GM12878 (cell line): ENCODE measurements around the gene GAL3ST2. TPM values are rescaled to one million over a fixed set of nuclear protein-coding genes. Genes with fewer than 3 reads are reported as not detected.

ENCODE experiments used
- ATAC-seq: fragments of 200-7000 bp; cut with Tn5 transposase; 3 replicates; pipeline ENCODE4 v1.9.1; 2020; ENCODE audit warnings: mild to moderate bottlenecking, moderate library complexity
- BruUV-seq: library from RNA; stranded (reverse); fragments of 400-500 nt; replicated peaks from 2 replicates; lab custom pipeline; 2021; lab: Mats Ljungman, UMichigan
- CTCF ChIA-PET: fragments of 300-600 bp; sonication (Branson Sonifier 250); formaldehyde crosslinking; extraction: SDS; loops from one replicate; lab custom pipeline; 2021; ENCODE audit warnings: inconsistent platforms; lab: Yijun Ruan, JAX
- POLR2A ChIA-PET: fragments of 350-600 bp; formaldehyde crosslinking; extraction: SDS; loops from one replicate; lab custom pipeline; 2021; ENCODE audit warnings: inconsistent platforms; lab: Charles Lee
- RAD21 ChIA-PET: fragments of 300-600 bp; sonication (Branson Sonifier 250); formaldehyde crosslinking; loops from one replicate; lab custom pipeline; 2023; ENCODE audit warnings: antibody characterized with exemption; ENCODE audit not compliant: unreplicated experiment; lab: Charles Lee
- SMC1A ChIA-PET: fragments of 300-600 bp; sonication (Branson Sonifier 250); formaldehyde crosslinking; loops from one replicate; lab custom pipeline; 2023; ENCODE audit not compliant: unreplicated experiment, uncharacterized antibody; lab: Charles Lee
- DNase-seq: peaks from one replicate; pipeline ENCODE4 v3.0.0-alpha.2; 2011; ENCODE audit warnings: low read depth, low spot score
- FAIRE-seq: peaks from 3 replicates; lab custom pipeline; 2011; peaks lifted over from hg19 to GRCh38; lab: Jason Lieb, UNC
- H2AFZ ChIP-seq: 2 replicates; pipeline ENCODE4 v1.6.0; 2011; ENCODE audit warnings: low read depth, low read length, control low read depth; ENCODE audit not compliant: control insufficient read depth
- H3K27ac ChIP-seq: 2 replicates; pipeline ENCODE4 v1.5.1; 2011; ENCODE audit warnings: control low read depth; ENCODE audit not compliant: control insufficient read depth, insufficient read depth
- H3K27me3 ChIP-seq, 2 experiments: replicated peaks in 1 of 2; 2 replicates each; pipeline versions ENCODE4 v1.6.0 to v1.6.1; 2011; ENCODE audit warnings: low read length in 1 of 2; ENCODE audit not compliant: control insufficient read depth in 2 of 2, insufficient read depth in 2 of 2
- H3K36me3 ChIP-seq, 2 experiments: 2 replicates each; pipeline ENCODE4 v1.5.1; 2011; ENCODE audit warnings: low read length in 1 of 2; ENCODE audit not compliant: control insufficient read depth in 2 of 2, insufficient read depth in 2 of 2
- H3K4me1 ChIP-seq: 2 replicates; pipeline ENCODE4 v1.6.1; 2011; ENCODE audit warnings: mild to moderate bottlenecking, low read length, moderate library complexity, mixed read lengths; ENCODE audit not compliant: control insufficient read depth, insufficient read depth
- H3K4me2 ChIP-seq: 2 replicates; pipeline ENCODE4 v1.6.0; 2011; ENCODE audit warnings: control low read depth; ENCODE audit not compliant: control insufficient read depth, insufficient read depth
- H3K4me3 ChIP-seq: fragments of 200-600 bp; sonication (generic); 2 replicates; pipeline ENCODE4 v1.5.1; 2016
- H3K79me2 ChIP-seq: 2 replicates; pipeline ENCODE4 v1.6.0; 2011; ENCODE audit warnings: low read length; ENCODE audit not compliant: control insufficient read depth, insufficient read depth
- H3K9ac ChIP-seq: 2 replicates; pipeline ENCODE4 v1.8.0; 2011; ENCODE audit warnings: low read length, control low read depth, mixed read lengths; ENCODE audit not compliant: control insufficient read depth, insufficient read depth
- H3K9me3 ChIP-seq: replicated peaks from 3 replicates; pipeline ENCODE4 v1.5.1; 2011; ENCODE audit warnings: mild to moderate bottlenecking, low read length; ENCODE audit not compliant: control insufficient read depth, insufficient read depth
- H4K20me1 ChIP-seq: 2 replicates; pipeline ENCODE4 v1.6.0; 2011; ENCODE audit not compliant: control insufficient read depth, insufficient read depth
- BHLHE40 ChIP-seq, 2 experiments: fragments of 450-650 bp in 1 of 2; IDR thresholded peaks; 2 replicates each; pipeline ENCODE4 v1.6.1; 2011 to 2017; ENCODE audit warnings: low read depth in 2 of 2, borderline replicate concordance in 1 of 2, improper control_type of control experiment in 1 of 2, low read length in 1 of 2, mild to moderate bottlenecking in 1 of 2
- CTCF ChIP-seq, 3 experiments: IDR thresholded peaks in 2 of 3; conservative IDR thresholded peaks in 1 of 3; 2 replicates each; pipeline ENCODE4 v1.5.1; 2011; ENCODE audit warnings: low read depth in 3 of 3, low read length in 3 of 3, mild to moderate bottlenecking in 3 of 3, control low read depth in 2 of 3, moderate library complexity in 2 of 3, inconsistent platforms in 1 of 3, mixed read lengths in 1 of 3; ENCODE audit not compliant: control insufficient read depth in 2 of 3, insufficient read depth in 1 of 3; ENCODE audit errors: extremely low read depth in 1 of 3
- MTA3 ChIP-seq: IDR thresholded peaks from 2 replicates; pipeline ENCODE4 v1.6.1; 2012; ENCODE audit warnings: low read length, inconsistent platforms, borderline replicate concordance
- RBBP5 ChIP-seq: fragments of 200-600 bp; sonication (generic); conservative IDR thresholded peaks from 2 replicates; pipeline ENCODE4 v1.6.1; 2016
- STAT1 ChIP-seq: fragments of 450-650 bp; conservative IDR thresholded peaks from 2 replicates; pipeline ENCODE4 v1.6.1; 2014; ENCODE audit warnings: antibody characterized with exemption, mild to moderate bottlenecking
- WGBS: methylation state at CpG from one replicate; pipeline ENCODE4 v1.1.6; 2016; ENCODE audit warnings: low lambda C conversion rate; ENCODE audit not compliant: insufficient replicate concordance, insufficient coverage; ENCODE audit errors: missing lambda C conversion rate; 5-methylcytosine and 5-hydroxymethylcytosine counted together
- in situ Hi-C: fragments of 300-500 bp; cut with MboI; formaldehyde crosslinking; loops from 9 replicates; pipeline ENCODE4 v1.14.3; 2018; ENCODE audit warnings: mixed read lengths
- intact Hi-C: fragments of 100-400 bp; cut with micrococcal nuclease; formaldehyde crosslinking; loops from one replicate; pipeline ENCODE4 v1.14.2; 2022; ENCODE audit not compliant: unreplicated experiment
- polyA plus RNA-seq, 11 experiments: library from polyadenylated mRNA; depleted of rRNA in 4 of 11; unstranded in 6 of 11; stranded (reverse) in 5 of 11; fragments of >200 nt; fragmentation: Nextera tagmentation in 4 of 11; fragmentation: Illumina TruSeq in 1 of 11; extraction: Ambion mirVana in 4 of 11; extraction: Trizol in 1 of 11; gene quantifications; 1 replicate in 1 of 11; 2 replicates in 10 of 11; pipeline versions ENCODE4 v1.2.1 to v1.2.3, GENCODE V29; 2011 to 2016; ENCODE audit warnings: inconsistent platforms in 2 of 11, missing spikeins in 2 of 11, low read depth in 1 of 11
- total RNA-seq, 4 experiments: library from RNA; depleted of rRNA in 3 of 4; stranded (reverse); fragments of >200 nt in 3 of 4; fragmentation: Illumina TruSeq in 1 of 4; extraction: Trizol in 1 of 4; gene quantifications; 2 replicates each; pipeline versions ENCODE4 v1.2.1 to v1.2.3, GENCODE V29; 2013 to 2021
- TF ChIP-seq, protein P1 (sequence below): IDR thresholded peaks from 2 replicates; pipeline ENCODE4 v1.6.1; 2011; ENCODE audit warnings: mild to moderate bottlenecking, low read depth, low read length, moderate library complexity; ENCODE audit not compliant: insufficient replicate concordance

Gene GAL3ST2
- total and polyA plus RNA-seq, 10 of the 15 experiments (the other 5 are each of a cell fraction or from before 2014, with no cell fraction given): 0.09 to 0.36 (median 0.11) TPM; not detected in 7

DNA sequence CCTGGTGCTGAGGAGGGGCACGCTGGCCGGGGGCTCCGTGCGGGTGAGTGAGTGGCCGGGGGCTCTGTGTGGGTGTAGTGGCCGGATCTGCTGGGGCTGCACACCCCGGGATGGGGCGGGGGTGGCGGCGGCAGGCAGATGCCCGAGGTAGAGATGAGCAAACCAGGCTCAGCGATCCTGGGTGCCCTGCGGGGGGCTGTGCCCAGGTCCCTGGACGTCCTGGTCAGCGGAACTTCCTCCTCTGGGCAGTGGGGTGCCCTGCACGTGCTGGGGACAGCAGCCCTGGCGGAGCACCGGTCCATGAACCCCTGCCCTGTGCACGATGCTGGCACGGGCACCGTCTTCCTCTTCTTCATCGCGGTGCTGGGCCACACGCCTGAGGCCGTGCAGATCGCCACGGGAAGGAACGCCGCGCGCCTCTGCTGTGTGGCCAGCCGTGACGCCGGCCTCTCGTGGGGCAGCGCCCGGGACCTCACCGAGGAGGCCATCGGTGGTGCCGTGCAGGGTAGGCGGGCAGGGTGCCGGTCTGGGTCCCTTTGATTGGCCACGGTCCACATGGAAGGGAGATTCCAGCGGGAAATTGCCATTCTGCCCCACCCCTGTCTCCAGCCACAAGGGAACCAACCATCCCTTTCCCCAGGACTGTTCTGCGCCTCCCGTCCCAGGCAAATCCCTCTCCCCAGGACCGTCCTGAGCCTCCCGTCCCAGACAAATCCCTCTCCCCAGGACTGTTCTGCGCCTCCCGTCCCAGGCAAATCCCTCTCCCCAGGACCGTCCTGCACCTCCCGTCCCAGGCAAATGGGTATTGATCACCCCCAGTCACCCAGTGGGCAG lies 38.2 kb downstream of the GAL3ST2 start:
- FAIRE-seq (no peak), DNase-seq (no peak), ATAC-seq (no peak)
- Histone ChIP-seq H3K9ac (no peak overlapping the region), H4K20me1 (no peaks in the 10 kb centered on the region), H3K4me1 (peaks cover 7% of the 10 kb centered on the region), H3K27me3 (no peaks in the 10 kb centered on the region), H3K9me3 (no peaks in the 10 kb centered on the region; the same call in 2 of the 3 replicates), H3K27ac (no peak overlapping the region), H3K4me3 (no peak overlapping the region), H3K79me2 (no peaks in the 10 kb centered on the region), H2AFZ (no peak overlapping the region), H3K36me3 (no peaks in the 10 kb centered on the region), H3K4me2 (no peak overlapping the region)
- BruUV-seq: no TSS peak
- intact Hi-C loops: no loop called here
- 63% methylated on average over 52 of the region's 52 CpGs for WGBS
- RAD21 ChIA-PET: no interaction called here
- POLR2A ChIA-PET: no interaction called here
- CTCF ChIA-PET: no interaction called here
- in situ Hi-C loops: no loop called here
- TF ChIP-seq RBBP5 (no peak), STAT1 (no peak), CTCF (IDR thresholded peaks at IDR 0.05 in 2 of 3, conservative IDR thresholded peaks at IDR 0.05 in 1 of 3; ENCODE audit: control insufficient read depth in 2 of 3, extremely low read depth in 1 of 3, insufficient read depth in 1 of 3, low read depth in 3 of 3, low read length in 3 of 3) (no peak), MTA3 (no peak), BHLHE40 (IDR thresholded peaks at IDR 0.05; ENCODE audit: borderline replicate concordance in 1 of 2, low read depth in 2 of 2, low read length in 1 of 2) (peak in 1 of 2 experiments; percentile 30; a peak in 1 of 4 replicates)
- TF ChIP-seq, protein P1, sequence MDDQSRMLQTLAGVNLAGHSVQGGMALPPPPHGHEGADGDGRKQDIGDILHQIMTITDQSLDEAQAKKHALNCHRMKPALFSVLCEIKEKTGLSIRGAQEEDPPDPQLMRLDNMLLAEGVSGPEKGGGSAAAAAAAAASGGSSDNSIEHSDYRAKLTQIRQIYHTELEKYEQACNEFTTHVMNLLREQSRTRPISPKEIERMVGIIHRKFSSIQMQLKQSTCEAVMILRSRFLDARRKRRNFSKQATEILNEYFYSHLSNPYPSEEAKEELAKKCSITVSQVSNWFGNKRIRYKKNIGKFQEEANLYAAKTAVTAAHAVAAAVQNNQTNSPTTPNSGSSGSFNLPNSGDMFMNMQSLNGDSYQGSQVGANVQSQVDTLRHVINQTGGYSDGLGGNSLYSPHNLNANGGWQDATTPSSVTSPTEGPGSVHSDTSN: no peak
- SMC1A ChIA-PET: no interaction called here
